ENCODE results near the gene DPYD. TPM values are rescaled to one million over a fixed set of nuclear protein-coding genes. Genes with fewer than 3 reads are reported as not detected.

Gene DPYD
- 10 to 100 TPM in 1 of 2 experiments, 1 to 10 TPM in 1; 9.8 to 11.1 TPM for total RNA-seq

DNA sequence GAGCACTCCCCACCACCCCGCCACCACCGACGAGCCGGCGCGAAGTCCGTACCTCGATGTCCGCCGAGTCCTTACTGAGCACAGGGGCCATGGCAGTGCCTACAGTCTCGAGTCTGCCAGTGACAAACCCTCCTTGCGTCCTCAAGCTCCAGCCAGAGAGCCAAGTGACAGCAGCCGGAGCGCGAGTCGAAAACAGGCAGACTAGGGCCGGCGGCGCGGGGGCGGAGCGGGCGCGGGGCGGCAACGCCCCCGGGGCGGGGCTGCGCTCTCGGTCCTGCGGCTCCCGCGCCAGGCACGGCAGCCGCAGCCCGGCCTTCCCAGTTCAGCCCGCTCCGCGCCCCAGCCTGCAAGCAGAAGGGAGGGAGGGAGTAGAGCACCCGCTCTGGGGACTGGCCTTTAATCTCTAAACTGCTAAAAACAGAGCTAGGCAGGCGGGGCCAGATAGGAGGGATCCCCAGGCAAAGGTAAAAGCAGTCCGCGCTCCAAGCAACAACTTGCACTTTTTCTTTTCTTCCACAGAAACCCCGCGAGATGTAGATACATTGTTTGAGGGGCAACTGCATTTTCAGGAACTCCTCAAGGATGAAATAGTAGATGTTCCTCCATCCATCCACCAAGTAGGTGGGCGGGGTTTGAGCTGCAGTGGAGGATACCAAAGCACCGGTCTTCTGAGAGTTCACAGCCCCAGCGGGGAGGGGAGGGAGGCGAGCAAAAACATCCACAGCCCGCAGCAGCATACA, at the start of gene DPYD:
Gene DPYD, minus strand, starts transcription at position 203 of the 740 bp plus-strand sequence. Its CDS starts 112 bp downstream, at position 91.
- Mint-ChIP-seq H3K4me1 (ENCODE audit: low read depth) (peaks cover 37% of the 10 kb centered on the region), H3K27ac (peak within 1 kb of the TSS; percentile 90), H3K36me3 (ENCODE audit: low read depth) (no peaks in the 10 kb centered on the region), H3K27me3 (ENCODE audit: low read depth) (no peaks in the 10 kb centered on the region), H3K4me3 (peak within 1 kb of the TSS; percentile 93), H3K9me3 (no peaks in the 10 kb centered on the region)
- DNase-seq = peak; percentile 87
- CTCF ChIA-PET = interaction anchor here (1.0 kb wide), 1 partner anchor 131 kb away, joined by 3 read pairs; no protein-coding TSS in a partner anchor
- intact Hi-C loops (cut with micrococcal nuclease) = loop anchor here (1.0 to 2.0 kb wide), 6 partner anchors 10 to 1198 kb away; no protein-coding TSS in a partner anchor

DNA sequence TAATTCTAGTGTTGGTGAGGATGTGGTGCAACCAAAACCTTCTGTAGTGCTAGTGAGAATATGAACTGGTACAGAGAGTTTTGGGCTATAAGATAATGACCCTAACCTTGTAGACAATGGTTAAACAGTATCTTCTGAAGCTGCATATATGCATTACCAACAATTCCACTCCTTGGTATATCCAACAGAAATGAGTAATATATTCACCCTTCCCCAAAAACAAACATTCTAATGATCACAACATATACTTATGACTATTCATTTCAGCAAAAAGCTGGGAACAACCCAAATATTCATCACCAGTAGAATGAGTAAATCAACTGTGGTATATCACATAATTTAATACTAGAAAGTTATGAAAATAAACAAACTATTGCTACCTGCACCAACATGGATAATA, 39.6 kb upstream of the DPYD start:
- no peaks in the 10 kb centered on the region for H3K27me3 Mint-ChIP-seq (ENCODE audit: low read depth)

GRCh38 chr1:97947695-97948094, 26.9 kb upstream of the DPYD start:
- no peaks in the 10 kb centered on the region for H3K36me3 Mint-ChIP-seq (ENCODE audit: low read depth)
- no peaks in the 10 kb centered on the region for H3K9me3 Mint-ChIP-seq
- CTCF ChIA-PET = no interaction called here
- intact Hi-C loops (cut with micrococcal nuclease) = no loop called here
- H3K4me1 Mint-ChIP-seq (ENCODE audit: low read depth) = peaks cover 8% of the 10 kb centered on the region
- no peak overlapping the region for H3K4me3 Mint-ChIP-seq
- H3K27ac Mint-ChIP-seq = no peak overlapping the region
- no peaks in the 10 kb centered on the region for H3K27me3 Mint-ChIP-seq (ENCODE audit: low read depth)
- no peak for DNase-seq

More for the DNA sequence above, 39.6 kb upstream of the DPYD start:
- Mint-ChIP-seq H3K4me3 (no peak overlapping the region), H3K9me3 (no peaks in the 10 kb centered on the region), H3K27ac (no peak overlapping the region), H3K36me3 (ENCODE audit: low read depth) (no peaks in the 10 kb centered on the region), H3K4me1 (ENCODE audit: low read depth) (no peaks in the 10 kb centered on the region)
- DNase-seq = no peak
- CTCF ChIA-PET = no interaction called here
- intact Hi-C loops (cut with micrococcal nuclease) = no loop called here

- CTCF ChIA-PET = interaction anchor here (0.7 kb wide), 1 partner anchor 186 kb away, joined by 3 read pairs; no protein-coding TSS in a partner anchor
- H3K27ac Mint-ChIP-seq = no peak overlapping the region
- intact Hi-C loops (cut with micrococcal nuclease) = no loop called here
- no peak for DNase-seq
- no peaks in the 10 kb centered on the region for H3K36me3 Mint-ChIP-seq (ENCODE audit: low read depth)
- H3K4me3 Mint-ChIP-seq = no peak overlapping the region
- H3K27me3 Mint-ChIP-seq (ENCODE audit: low read depth) = no peaks in the 10 kb centered on the region
- H3K4me1 Mint-ChIP-seq (ENCODE audit: low read depth) = peaks cover 22% of the 10 kb centered on the region
- no peaks in the 10 kb centered on the region for H3K9me3 Mint-ChIP-seq
Measured at GRCh38 chr1:97943354-97943753, 22.5 kb upstream of the DPYD start.

DNA sequence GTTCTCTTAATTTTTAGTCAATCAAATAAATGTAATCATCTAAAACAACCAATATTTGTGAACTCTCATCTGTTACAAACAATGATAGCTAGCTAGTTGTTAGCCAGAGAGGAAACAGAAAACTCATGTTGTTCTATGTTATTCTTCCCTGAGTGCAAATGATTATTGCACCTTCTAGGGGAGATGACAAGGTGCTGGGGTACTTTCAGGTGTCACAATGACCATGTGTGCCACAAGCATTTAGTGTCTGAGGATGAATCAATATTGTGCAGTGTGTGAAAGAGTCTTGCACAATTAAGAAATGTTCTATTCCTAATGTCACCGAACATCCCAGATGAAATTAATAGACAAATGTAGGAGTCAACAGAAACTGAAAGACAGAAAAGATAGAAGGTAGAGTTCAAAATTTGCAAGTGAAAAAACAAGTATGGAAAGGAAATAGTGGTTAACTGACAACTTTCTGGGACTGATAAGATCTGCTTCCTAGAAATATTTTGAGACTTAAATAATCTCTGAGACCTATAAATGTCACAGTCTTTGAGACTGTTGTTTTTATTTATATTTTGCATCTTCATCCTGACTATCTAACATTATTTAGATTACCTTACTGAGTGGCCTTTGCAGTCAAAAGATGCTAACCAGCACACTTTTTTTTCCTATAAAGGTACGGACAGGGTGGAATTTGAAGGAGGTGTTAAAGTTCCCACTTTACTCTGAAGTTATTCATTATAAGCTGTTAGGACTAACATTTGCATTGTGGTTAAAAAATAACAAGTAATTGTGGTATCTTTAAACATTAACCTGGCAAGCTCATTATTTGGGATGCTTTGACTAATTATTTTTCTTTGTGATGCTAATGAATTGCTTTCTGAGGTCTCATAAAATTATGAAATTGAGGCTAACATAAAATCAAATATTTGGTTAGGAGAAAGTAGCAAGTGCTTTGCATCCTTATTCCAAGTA, 21.6 kb upstream of the DPYD start:
- H3K9me3 Mint-ChIP-seq = no peaks in the 10 kb centered on the region
- no peaks in the 10 kb centered on the region for H3K36me3 Mint-ChIP-seq (ENCODE audit: low read depth)
- H3K27ac Mint-ChIP-seq = no peak overlapping the region
- CTCF ChIA-PET = no interaction called here
- H3K27me3 Mint-ChIP-seq (ENCODE audit: low read depth) = no peaks in the 10 kb centered on the region
- DNase-seq = no peak
- H3K4me3 Mint-ChIP-seq = no peak overlapping the region
- intact Hi-C loops (cut with micrococcal nuclease) = no loop called here
- H3K4me1 Mint-ChIP-seq (ENCODE audit: low read depth) = peaks cover 25% of the 10 kb centered on the region

- CTCF ChIA-PET = no interaction called here
- H3K4me1 Mint-ChIP-seq (ENCODE audit: low read depth) = peaks cover 26% of the 10 kb centered on the region
Measured at GRCh38 chr1:97938285-97938642, 17.4 kb upstream of the DPYD start.

GRCh38 chr1:97936976-97937375, 16.1 kb upstream of the DPYD start:
- Mint-ChIP-seq H3K4me3 (no peak overlapping the region), H3K27me3 (ENCODE audit: low read depth) (no peaks in the 10 kb centered on the region), H3K4me1 (ENCODE audit: low read depth) (peaks cover 16% of the 10 kb centered on the region), H3K27ac (no peak overlapping the region), H3K9me3 (no peaks in the 10 kb centered on the region), H3K36me3 (ENCODE audit: low read depth) (no peaks in the 10 kb centered on the region)
- DNase-seq = no peak
- CTCF ChIA-PET = no interaction called here
- intact Hi-C loops (cut with micrococcal nuclease) = no loop called here

More at GRCh38 chr1:97938285-97938642, 17.4 kb upstream of the DPYD start:
- no peaks in the 10 kb centered on the region for H3K27me3 Mint-ChIP-seq (ENCODE audit: low read depth)
- no peaks in the 10 kb centered on the region for H3K36me3 Mint-ChIP-seq (ENCODE audit: low read depth)
- intact Hi-C loops (cut with micrococcal nuclease) = no loop called here
- H3K27ac Mint-ChIP-seq = no peak overlapping the region
- no peak overlapping the region for H3K4me3 Mint-ChIP-seq
- no peak for DNase-seq
- H3K9me3 Mint-ChIP-seq = no peaks in the 10 kb centered on the region

- intact Hi-C loops (cut with micrococcal nuclease) = no loop called here
- H3K27ac Mint-ChIP-seq = no peak overlapping the region
- no peaks in the 10 kb centered on the region for H3K36me3 Mint-ChIP-seq (ENCODE audit: low read depth)
- H3K4me3 Mint-ChIP-seq = no peak overlapping the region
- CTCF ChIA-PET = no interaction called here
- no peaks in the 10 kb centered on the region for H3K9me3 Mint-ChIP-seq
- no peaks in the 10 kb centered on the region for H3K27me3 Mint-ChIP-seq (ENCODE audit: low read depth)
- DNase-seq = no peak
- H3K4me1 Mint-ChIP-seq (ENCODE audit: low read depth) = peaks cover 9% of the 10 kb centered on the region
Measured at GRCh38 chr1:97934491-97934890, 13.7 kb upstream of the DPYD start.

- Mint-ChIP-seq H3K9me3 (no peaks in the 10 kb centered on the region), H3K27me3 (ENCODE audit: low read depth) (no peaks in the 10 kb centered on the region), H3K36me3 (ENCODE audit: low read depth) (no peaks in the 10 kb centered on the region), H3K4me1 (ENCODE audit: low read depth) (peaks cover 10% of the 10 kb centered on the region), H3K27ac (no peak overlapping the region), H3K4me3 (no peak overlapping the region)
- CTCF ChIA-PET = no interaction called here
- intact Hi-C loops (cut with micrococcal nuclease) = no loop called here
- DNase-seq = no peak
Measured at GRCh38 chr1:97929874-97930851, 9.3 kb upstream of the DPYD start.

- CTCF ChIA-PET = no interaction called here
- Mint-ChIP-seq H3K4me1 (ENCODE audit: low read depth) (peaks cover 12% of the 10 kb centered on the region), H3K27ac (peak overlapping the region; percentile 3), H3K27me3 (ENCODE audit: low read depth) (no peaks in the 10 kb centered on the region), H3K9me3 (no peaks in the 10 kb centered on the region), H3K36me3 (ENCODE audit: low read depth) (no peaks in the 10 kb centered on the region), H3K4me3 (no peak overlapping the region)
- peak; percentile 15 for DNase-seq
- intact Hi-C loops (cut with micrococcal nuclease) = no loop called here
Measured at GRCh38 chr1:97926017-97926708, 5.3 kb upstream of the DPYD start.

- H3K4me3 Mint-ChIP-seq = no peak overlapping the region
- CTCF ChIA-PET = no interaction called here
Measured at GRCh38 chr1:97925151-97925550, 4.3 kb upstream of the DPYD start.

More at GRCh38 chr1:97925151-97925550, 4.3 kb upstream of the DPYD start:
- Mint-ChIP-seq H3K27ac (no peak overlapping the region), H3K9me3 (no peaks in the 10 kb centered on the region), H3K4me1 (ENCODE audit: low read depth) (peaks cover 12% of the 10 kb centered on the region), H3K27me3 (ENCODE audit: low read depth) (no peaks in the 10 kb centered on the region), H3K36me3 (ENCODE audit: low read depth) (no peaks in the 10 kb centered on the region)
- DNase-seq = no peak
- intact Hi-C loops (cut with micrococcal nuclease) = no loop called here

Data from activated naive CD4-positive, alpha-beta T cell treated with anti-CD3 and anti-CD28 coated beads for 36 hours (primary cell).